ENCODE data around the gene SDHD. TPM values are rescaled to one million over a fixed set of nuclear protein-coding genes. Genes with fewer than 3 reads are reported as not detected.
"Not testable (repeated sequence)": the region's sequence is repeated elsewhere in the genome, so short reads cannot be mapped to it uniquely, and the experiment has no call there.

SDHD gene
- total RNA-seq (10 to 100 TPM; 37.7 to 40.8 TPM), total RNA-seq (22.6 to 42.9 reads per million in 2 donors)

- H3K4me1 Mint-ChIP-seq, result peaks cover 52% of the 10 kb centered on the region
- H3K4me3 Mint-ChIP-seq, result peak within 1 kb of the TSS; percentile 91
- no peaks in the 10 kb centered on the region for H3K9me3 ChIP-seq (ENCODE audit: control insufficient read depth, low read length, poor library complexity, severe bottlenecking)
- H3K27ac Mint-ChIP-seq, result peak within 1 kb of the TSS; percentile 92
- DNase-seq (peak; percentile 92 to 95 (median 94)), ATAC-seq (peak; percentile 91)
- peaks cover 17% of the 10 kb centered on the region for H3K36me3 Mint-ChIP-seq (ENCODE audit: low read depth)
- no peaks in the 10 kb centered on the region for H3K27me3 Mint-ChIP-seq
These were observed at the start of gene SDHD, which contains the start of gene TIMM8B for GRCh38 chr11:112086422-112087191. Gene SDHD, plus strand, starts transcription at chr11:112086873. Its CDS starts 35 bp downstream, at chr11:112086908. Gene TIMM8B, minus strand, starts transcription at chr11:112086756. Its CDS starts 33 bp downstream, at chr11:112086723.

- H3K27ac Mint-ChIP-seq, result no peak overlapping the region
- no peak for DNase-seq
- H3K27me3 Mint-ChIP-seq, result no peaks in the 10 kb centered on the region
- ATAC-seq, result no peak
- no peak overlapping the region for H3K4me3 Mint-ChIP-seq
- peaks cover 7% of the 10 kb centered on the region for H3K4me1 Mint-ChIP-seq
- H3K9me3 ChIP-seq (ENCODE audit: control insufficient read depth, low read length, poor library complexity, severe bottlenecking), result no peaks in the 10 kb centered on the region
- peaks cover 5% of the 10 kb centered on the region for H3K36me3 Mint-ChIP-seq (ENCODE audit: low read depth)
These were observed 49.1 kb upstream of the SDHD start for GRCh38 chr11:112037527-112037926.

GRCh38 chr11:112042161-112042960 lies 44.3 kb upstream of the SDHD start:
- ATAC-seq (no peak), DNase-seq (no peak)
- Mint-ChIP-seq H3K27me3 (no peaks in the 10 kb centered on the region), H3K4me3 (no peak overlapping the region), H3K27ac (no peak overlapping the region), H3K36me3 (ENCODE audit: low read depth) (peaks cover 10% of the 10 kb centered on the region), H3K4me1 (peaks cover 4% of the 10 kb centered on the region)
- no peaks in the 10 kb centered on the region for H3K9me3 ChIP-seq (ENCODE audit: control insufficient read depth, low read length, poor library complexity, severe bottlenecking)

GRCh38 chr11:112042961-112043304 lies 43.7 kb upstream of the SDHD start:
- H3K9me3 ChIP-seq (ENCODE audit: control insufficient read depth, low read length, poor library complexity, severe bottlenecking), result no peaks in the 10 kb centered on the region
- ATAC-seq (no peak), DNase-seq (no peak)
- peaks cover 4% of the 10 kb centered on the region for H3K4me1 Mint-ChIP-seq
- no peaks in the 10 kb centered on the region for H3K27me3 Mint-ChIP-seq
- no peak overlapping the region for H3K4me3 Mint-ChIP-seq
- H3K36me3 Mint-ChIP-seq (ENCODE audit: low read depth), result peaks cover 12% of the 10 kb centered on the region
- H3K27ac Mint-ChIP-seq, result no peak overlapping the region

DNA sequence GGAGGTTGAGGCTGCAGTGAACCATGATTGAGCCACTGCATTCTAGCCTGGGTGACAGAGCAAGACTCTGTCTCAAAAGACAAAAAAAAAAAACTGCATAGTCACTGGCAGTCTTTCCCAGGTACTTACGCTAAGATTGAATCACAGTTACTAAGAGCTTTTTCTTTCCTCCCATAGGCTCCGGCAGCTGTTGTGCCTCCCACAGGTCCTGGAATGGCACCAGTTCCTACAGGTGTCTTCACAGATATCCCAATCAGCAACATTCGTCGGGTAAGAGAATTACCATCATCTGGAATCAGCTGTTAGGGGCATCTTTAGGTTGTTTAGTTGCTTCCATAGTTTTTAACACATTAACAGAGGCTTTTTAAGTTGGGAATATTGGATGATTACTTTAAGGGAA lies 41.7 kb upstream of the SDHD start:
- no peak overlapping the region for H3K4me3 Mint-ChIP-seq
- ATAC-seq (no peak), DNase-seq (no peak)
- H3K36me3 Mint-ChIP-seq (ENCODE audit: low read depth), result peaks cover 17% of the 10 kb centered on the region
- H3K9me3 ChIP-seq (ENCODE audit: control insufficient read depth, low read length, poor library complexity, severe bottlenecking), result no peaks in the 10 kb centered on the region
- peaks cover 8% of the 10 kb centered on the region for H3K4me1 Mint-ChIP-seq
- no peaks in the 10 kb centered on the region for H3K27me3 Mint-ChIP-seq
- H3K27ac Mint-ChIP-seq, result no peak overlapping the region

DNA sequence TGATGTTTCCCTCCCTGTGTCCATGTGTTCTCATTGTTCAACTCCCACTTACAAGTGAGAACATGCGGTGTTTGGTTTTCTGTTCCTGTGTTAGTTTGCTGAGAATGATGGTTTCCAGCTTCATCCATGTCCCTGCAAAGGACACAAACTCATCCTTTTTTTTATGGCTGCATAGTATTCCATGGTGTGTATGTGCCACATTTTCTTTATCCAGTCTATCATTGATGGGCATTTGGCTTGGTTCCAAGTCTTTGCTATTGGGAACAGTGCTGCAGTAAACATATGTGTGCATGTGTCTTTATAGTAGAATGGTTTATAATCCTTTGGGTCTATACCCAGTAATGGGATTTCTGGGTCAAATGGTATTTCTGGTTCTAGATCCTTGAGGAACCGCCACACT lies 40.0 kb upstream of the SDHD start:
- H3K4me3 Mint-ChIP-seq; H3K4me1 Mint-ChIP-seq; H3K27me3 Mint-ChIP-seq; H3K9me3 ChIP-seq (ENCODE audit: control insufficient read depth, low read length, poor library complexity, severe bottlenecking); H3K27ac Mint-ChIP-seq; ATAC-seq; DNase-seq: not testable (repeated sequence)
- peaks cover 16% of the 10 kb centered on the region for H3K36me3 Mint-ChIP-seq (ENCODE audit: low read depth)

DNA sequence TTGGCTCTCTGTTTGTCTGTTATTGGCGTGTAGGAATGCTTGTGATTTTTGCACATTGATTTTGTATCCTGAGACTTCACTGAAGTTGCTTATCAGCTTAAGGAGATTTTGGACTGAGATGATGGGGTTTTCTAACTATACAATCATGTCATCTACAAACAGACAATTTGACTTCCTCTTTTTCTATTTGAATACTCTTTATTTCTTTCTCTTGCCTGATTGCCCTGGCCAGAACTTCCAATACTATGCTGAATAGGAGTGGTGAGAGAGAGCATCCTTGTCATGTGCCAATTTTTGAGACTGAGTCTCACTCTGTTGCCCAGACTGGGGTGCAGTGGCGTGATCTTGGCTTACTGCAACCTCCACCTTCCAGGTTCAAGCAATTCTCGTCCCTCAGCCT lies 38.4 kb upstream of the SDHD start:
- H3K9me3 ChIP-seq (ENCODE audit: control insufficient read depth, low read length, poor library complexity, severe bottlenecking); H3K4me1 Mint-ChIP-seq; ATAC-seq; H3K4me3 Mint-ChIP-seq; DNase-seq; H3K27me3 Mint-ChIP-seq: not testable (repeated sequence)
- Mint-ChIP-seq H3K36me3 (ENCODE audit: low read depth) (peaks cover 16% of the 10 kb centered on the region), H3K27ac (peak overlapping the region; percentile 29)

DNA sequence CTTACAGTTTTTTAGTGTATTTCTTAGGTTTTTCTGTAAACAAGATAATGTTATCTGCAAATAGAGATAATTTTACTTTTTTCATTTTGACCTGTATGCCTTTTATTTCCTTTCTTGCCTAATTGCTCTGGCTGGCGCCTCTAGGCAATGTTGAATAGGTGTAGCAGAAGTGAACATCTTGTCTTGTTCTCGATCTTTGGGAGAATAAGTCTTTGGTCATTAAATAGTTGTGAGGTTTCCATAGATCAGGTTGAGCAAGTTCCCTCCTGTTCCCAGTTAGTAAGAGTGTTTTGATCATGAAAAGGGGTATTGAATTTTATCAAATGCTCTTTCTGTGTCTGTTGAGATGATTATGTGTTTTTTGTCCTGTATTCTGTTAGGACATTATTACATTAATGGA lies 36.9 kb upstream of the SDHD start:
- DNase-seq (no peak), ATAC-seq (no peak)
- Mint-ChIP-seq H3K27ac (no peak overlapping the region), H3K4me3 (no peak overlapping the region), H3K36me3 (ENCODE audit: low read depth) (peaks cover 16% of the 10 kb centered on the region), H3K27me3 (no peaks in the 10 kb centered on the region), H3K4me1 (peaks cover 10% of the 10 kb centered on the region)
- H3K9me3 ChIP-seq (ENCODE audit: control insufficient read depth, low read length, poor library complexity, severe bottlenecking), result no peaks in the 10 kb centered on the region

GRCh38 chr11:112050721-112051120 lies 36.0 kb upstream of the SDHD start:
- H3K27ac Mint-ChIP-seq, result no peak overlapping the region
- ATAC-seq, result no peak
- no peaks in the 10 kb centered on the region for H3K27me3 Mint-ChIP-seq
- H3K4me1 Mint-ChIP-seq, result peaks cover 10% of the 10 kb centered on the region
- peaks cover 16% of the 10 kb centered on the region for H3K36me3 Mint-ChIP-seq (ENCODE audit: low read depth)
- no peak for DNase-seq
- no peak overlapping the region for H3K4me3 Mint-ChIP-seq
- H3K9me3 ChIP-seq (ENCODE audit: control insufficient read depth, low read length, poor library complexity, severe bottlenecking), result no peaks in the 10 kb centered on the region

DNA sequence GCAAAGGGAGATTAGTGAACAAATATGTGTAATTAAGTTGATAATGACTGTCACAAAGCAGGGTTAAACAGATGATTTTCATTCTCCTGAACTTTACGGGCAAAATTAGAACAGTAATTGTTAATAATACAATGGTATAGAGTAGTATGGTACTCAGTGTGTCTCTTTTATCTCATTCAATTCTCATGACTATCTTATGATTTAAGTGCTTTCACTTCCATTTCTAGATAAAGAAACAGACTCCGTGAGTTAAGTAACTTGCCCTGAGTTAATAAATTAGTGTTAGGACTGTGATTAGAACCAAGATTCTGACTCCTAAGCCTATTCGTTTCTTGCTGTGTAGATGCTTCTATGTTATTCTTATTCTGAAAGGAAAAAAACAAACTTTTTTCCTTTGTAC lies 34.9 kb upstream of the SDHD start:
- Mint-ChIP-seq H3K27me3 (no peaks in the 10 kb centered on the region), H3K36me3 (ENCODE audit: low read depth) (peaks cover 9% of the 10 kb centered on the region), H3K27ac (no peak overlapping the region), H3K4me1 (peaks cover 10% of the 10 kb centered on the region), H3K4me3 (no peak overlapping the region)
- DNase-seq, result no peak
- H3K9me3 ChIP-seq (ENCODE audit: control insufficient read depth, low read length, poor library complexity, severe bottlenecking), result no peaks in the 10 kb centered on the region
- ATAC-seq, result no peak

GRCh38 chr11:112057170-112057569 lies 29.5 kb upstream of the SDHD start:
- H3K27ac Mint-ChIP-seq, result no peak overlapping the region
- ATAC-seq (no peak), DNase-seq (no peak)
- H3K4me3 Mint-ChIP-seq, result no peak overlapping the region
- peaks cover 2% of the 10 kb centered on the region for H3K36me3 Mint-ChIP-seq (ENCODE audit: low read depth)
- H3K9me3 ChIP-seq (ENCODE audit: control insufficient read depth, low read length, poor library complexity, severe bottlenecking), result no peaks in the 10 kb centered on the region
- H3K4me1 Mint-ChIP-seq, result peaks cover 6% of the 10 kb centered on the region
- no peaks in the 10 kb centered on the region for H3K27me3 Mint-ChIP-seq

GRCh38 chr11:112058103-112058502 lies 28.6 kb upstream of the SDHD start:
- H3K9me3 ChIP-seq (ENCODE audit: control insufficient read depth, low read length, poor library complexity, severe bottlenecking), result no peaks in the 10 kb centered on the region
- DNase-seq (no peak), ATAC-seq (no peak)
- peaks cover 2% of the 10 kb centered on the region for H3K36me3 Mint-ChIP-seq (ENCODE audit: low read depth)
- H3K27ac Mint-ChIP-seq, result no peak overlapping the region
- H3K4me3 Mint-ChIP-seq, result no peak overlapping the region
- H3K27me3 Mint-ChIP-seq, result no peaks in the 10 kb centered on the region
- peaks cover 6% of the 10 kb centered on the region for H3K4me1 Mint-ChIP-seq

- H3K4me1 Mint-ChIP-seq, result no peaks in the 10 kb centered on the region
- peaks cover 2% of the 10 kb centered on the region for H3K36me3 Mint-ChIP-seq (ENCODE audit: low read depth)
- H3K4me3 Mint-ChIP-seq, result no peak overlapping the region
- ATAC-seq, result no peak
- DNase-seq, result no peak
- H3K27me3 Mint-ChIP-seq, result no peaks in the 10 kb centered on the region
- H3K27ac Mint-ChIP-seq, result no peak overlapping the region
- H3K9me3 ChIP-seq (ENCODE audit: control insufficient read depth, low read length, poor library complexity, severe bottlenecking), result no peaks in the 10 kb centered on the region
These were observed 23.8 kb upstream of the SDHD start for GRCh38 chr11:112062923-112063322.

Data from T-helper 17 cell (primary cell).